Lower leg skin (tissue), 3 donors: ENCODE results near the gene HDAC4.

Experiments
- CTCF ChIP-seq, 3 donors: fragments of 450-650 bp; IDR thresholded peaks; one replicate each; pipeline ENCODE4 v1.5.1; 2016; ENCODE audit warnings: antibody characterized with exemption in 3 of 3, mild to moderate bottlenecking in 3 of 3, moderate library complexity in 2 of 3
- POLR2A ChIP-seq, 2 donors: fragments of 450-650 bp; IDR thresholded peaks; one replicate each; pipeline ENCODE4 v1.6.1; 2016 to 2017; ENCODE audit warnings: antibody characterized with exemption in 2 of 2, mild to moderate bottlenecking in 1 of 2, moderate library complexity in 1 of 2

DNA sequence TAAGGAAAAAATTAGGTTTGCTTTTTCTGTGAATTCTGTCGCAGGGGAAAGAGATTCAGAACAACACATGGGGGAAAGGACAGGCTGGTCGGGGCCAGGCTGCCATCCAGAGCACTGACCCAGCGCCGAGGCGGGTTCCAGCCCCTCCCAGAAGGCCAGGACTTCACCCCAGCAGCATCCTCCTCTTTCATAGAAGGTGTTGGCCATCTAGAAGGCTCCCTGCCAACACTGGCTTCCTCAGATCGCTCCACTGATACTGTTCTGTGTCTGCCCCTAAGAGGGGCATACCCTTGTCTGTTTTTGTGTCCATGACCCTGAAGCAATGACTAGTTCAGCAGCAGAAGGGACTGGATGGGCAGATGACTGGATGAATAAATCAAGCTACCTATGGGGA, 144.5 kb downstream of the HDAC4 start:
- TF ChIP-seq CTCF (IDR thresholded peaks at IDR 0.05) = no peak
- no peak for TF ChIP-seq POLR2A (IDR thresholded peaks at IDR 0.05)
